Endodermal cell (in vitro differentiated cells): ENCODE data around the gene LRP4. TPM values are rescaled to one million over a fixed set of nuclear protein-coding genes. Genes with fewer than 3 reads are reported as not detected.
"Not testable (repeated sequence)": the region's sequence is repeated elsewhere in the genome, so short reads cannot be mapped to it uniquely, and the experiment has no call there.

ENCODE experiments used
- DNase-seq: peaks from one replicate; pipeline ENCODE4 v3.0.0-alpha.2; 2017
- H3K27ac ChIP-seq: 2 replicates; pipeline ENCODE4 v1.5.1; 2013; ENCODE audit warnings: mild to moderate bottlenecking, low read depth, low read length, moderate library complexity
- H3K27me3 ChIP-seq: 2 replicates; pipeline ENCODE4 v1.6.1; 2013; ENCODE audit warnings: mild to moderate bottlenecking, low read length, moderate library complexity; ENCODE audit not compliant: insufficient read depth, control insufficient read depth, poor library complexity, severe bottlenecking
- H3K36me3 ChIP-seq: 2 replicates; pipeline ENCODE4 v1.7.0; 2013; ENCODE audit warnings: mild to moderate bottlenecking, low read length, moderate library complexity; ENCODE audit not compliant: control insufficient read depth, insufficient read depth
- H3K4me1 ChIP-seq: one replicate; pipeline ENCODE4 v1.7.0; 2013; ENCODE audit warnings: low read length; ENCODE audit not compliant: control insufficient read depth, insufficient read depth
- H3K4me3 ChIP-seq: 2 replicates; pipeline ENCODE4 v1.5.1; 2013; ENCODE audit warnings: mild to moderate bottlenecking, low read length, moderate library complexity
- H3K9ac ChIP-seq: 2 replicates; pipeline ENCODE4 v1.6.1; 2013; ENCODE audit warnings: mild to moderate bottlenecking, low read length, moderate library complexity; ENCODE audit not compliant: poor library complexity, severe bottlenecking; ENCODE audit errors: extremely low read depth
- H3K9me3 ChIP-seq: 2 replicates; pipeline ENCODE4 v1.6.1; 2013; ENCODE audit warnings: mild to moderate bottlenecking, low read length, moderate library complexity; ENCODE audit not compliant: control insufficient read depth
- H3K27ac Mint-ChIP-seq: 2 replicates; pipeline ENCODE4 v1.8.0; 2020; ENCODE audit warnings: mixed read lengths
- H3K27me3 Mint-ChIP-seq: 2 replicates; pipeline ENCODE4 v1.8.0; 2021; ENCODE audit warnings: mild to moderate bottlenecking, mixed read lengths; ENCODE audit not compliant: insufficient read depth
- H3K36me3 Mint-ChIP-seq: 2 replicates; pipeline ENCODE4 v1.8.0; 2020; ENCODE audit warnings: low read depth, mixed read lengths
- H3K4me1 Mint-ChIP-seq: 2 replicates; pipeline ENCODE4 v1.8.0; 2020; ENCODE audit warnings: mixed read lengths
- H3K4me3 Mint-ChIP-seq: 2 replicates; pipeline ENCODE4 v1.8.0; 2020; ENCODE audit warnings: mild to moderate bottlenecking, moderate library complexity, mixed read lengths
- H3K9me3 Mint-ChIP-seq: 2 replicates; pipeline ENCODE4 v1.8.0; 2020; ENCODE audit warnings: mild to moderate bottlenecking, mixed read lengths
- WGBS, 2 experiments: methylation state at CpG; one replicate each; pipeline versions ENCODE4 v1.1.5 to v1.1.7; 2013; ENCODE audit warnings: missing lambda C conversion rate in 2 of 2, mixed read lengths in 1 of 2; ENCODE audit not compliant: insufficient coverage in 1 of 2, insufficient read length in 1 of 2; 5-methylcytosine and 5-hydroxymethylcytosine counted together
- total RNA-seq, 2 donors: library from RNA; stranded (reverse); fragmentation: NEBNext Ultra II Directional in 1 of 2; extraction: Animal tissue kit (Norgen Biotek cat#: 25700) in 1 of 2; gene quantifications; 2 replicates in 1 of 2; 3 replicates in 1 of 2; pipeline ENCODE4 v1.2.1, GENCODE V29; 2021
- TF ChIP-seq, protein P1 (sequence below): fragments of 200-600 bp; sonication (generic); conservative IDR thresholded peaks from 2 replicates; pipeline ENCODE4 v1.5.0; 2021; ENCODE audit warnings: antibody characterized with exemption, mild to moderate bottlenecking

The LRP4 gene
- total RNA-seq, 2 donors from 2014 or later = 12.6 to 13.6 TPM

DNA sequence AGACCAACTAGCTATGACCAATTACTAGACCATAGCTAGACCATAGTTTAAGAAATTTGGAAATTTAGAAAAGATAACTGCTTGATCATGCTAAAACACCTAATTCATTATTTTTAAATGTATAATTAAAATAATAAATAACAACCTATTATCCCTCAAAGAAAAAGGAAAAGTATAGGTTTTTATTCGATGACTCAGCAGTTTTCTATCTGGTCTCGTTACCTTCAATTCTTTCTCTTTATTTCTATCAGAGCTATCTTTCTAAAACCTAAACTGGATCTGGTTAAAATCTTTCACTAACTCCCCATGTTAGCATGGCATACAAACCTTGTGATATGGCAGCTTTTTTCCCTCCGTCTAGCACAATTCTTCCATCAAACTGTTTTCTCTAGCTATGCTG is 45.5 kb upstream of the LRP4 start:
- Mint-ChIP-seq H3K4me3 (no peak overlapping the region), H3K27ac (no peak overlapping the region)

DNA sequence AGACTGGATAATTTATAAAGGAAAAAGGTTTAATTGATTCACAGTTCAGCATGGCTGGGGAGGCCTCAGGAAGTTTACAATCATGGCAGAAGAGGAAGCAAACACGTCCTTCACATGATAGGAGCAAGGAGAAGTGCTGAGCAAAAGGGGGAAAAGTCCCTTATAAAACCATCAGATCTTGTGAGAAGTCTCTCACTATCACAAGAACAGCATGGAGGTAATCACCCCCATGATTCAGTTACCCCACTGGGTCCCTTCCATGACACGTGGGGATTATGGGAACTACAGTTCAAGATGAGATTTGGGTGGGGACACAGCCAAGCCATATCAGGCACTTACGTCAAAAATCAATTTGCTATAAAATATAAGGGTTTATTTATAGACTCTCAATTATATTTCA is 43.5 kb upstream of the LRP4 start:
- H3K27ac Mint-ChIP-seq, H3K4me3 ChIP-seq, H3K27me3 ChIP-seq, H3K4me1 Mint-ChIP-seq, DNase-seq, H3K27me3 Mint-ChIP-seq, H3K4me3 Mint-ChIP-seq, H3K9ac ChIP-seq, H3K27ac ChIP-seq, H3K4me1 ChIP-seq: not testable (repeated sequence)
- Histone ChIP-seq H3K36me3 (peaks cover 16% of the 10 kb centered on the region), H3K9me3 (peaks cover 34% of the 10 kb centered on the region)
- 87% methylated on average over 2 of the region's 3 CpGs; no CpG with 5 or more reads in 1 of the 2 experiments for WGBS, 2 experiments
- Mint-ChIP-seq H3K9me3 (peaks cover 35% of the 10 kb centered on the region), H3K36me3 (peaks cover 64% of the 10 kb centered on the region)

More for the DNA sequence above, 45.5 kb upstream of the LRP4 start:
- Mint-ChIP-seq H3K36me3 (peaks cover 53% of the 10 kb centered on the region), H3K4me1 (no peaks in the 10 kb centered on the region), H3K9me3 (peaks cover 31% of the 10 kb centered on the region), H3K27me3 (no peaks in the 10 kb centered on the region)
- DNase-seq = no peak
- TF ChIP-seq, protein P1, sequence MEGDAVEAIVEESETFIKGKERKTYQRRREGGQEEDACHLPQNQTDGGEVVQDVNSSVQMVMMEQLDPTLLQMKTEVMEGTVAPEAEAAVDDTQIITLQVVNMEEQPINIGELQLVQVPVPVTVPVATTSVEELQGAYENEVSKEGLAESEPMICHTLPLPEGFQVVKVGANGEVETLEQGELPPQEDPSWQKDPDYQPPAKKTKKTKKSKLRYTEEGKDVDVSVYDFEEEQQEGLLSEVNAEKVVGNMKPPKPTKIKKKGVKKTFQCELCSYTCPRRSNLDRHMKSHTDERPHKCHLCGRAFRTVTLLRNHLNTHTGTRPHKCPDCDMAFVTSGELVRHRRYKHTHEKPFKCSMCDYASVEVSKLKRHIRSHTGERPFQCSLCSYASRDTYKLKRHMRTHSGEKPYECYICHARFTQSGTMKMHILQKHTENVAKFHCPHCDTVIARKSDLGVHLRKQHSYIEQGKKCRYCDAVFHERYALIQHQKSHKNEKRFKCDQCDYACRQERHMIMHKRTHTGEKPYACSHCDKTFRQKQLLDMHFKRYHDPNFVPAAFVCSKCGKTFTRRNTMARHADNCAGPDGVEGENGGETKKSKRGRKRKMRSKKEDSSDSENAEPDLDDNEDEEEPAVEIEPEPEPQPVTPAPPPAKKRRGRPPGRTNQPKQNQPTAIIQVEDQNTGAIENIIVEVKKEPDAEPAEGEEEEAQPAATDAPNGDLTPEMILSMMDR = no peak
- no peak overlapping the region for H3K9ac ChIP-seq
- no peaks in the 10 kb centered on the region for H3K4me1 ChIP-seq
- H3K4me3 ChIP-seq = no peak overlapping the region
- peaks cover 11% of the 10 kb centered on the region for H3K36me3 ChIP-seq
- H3K27ac ChIP-seq = no peak overlapping the region
- H3K27me3 ChIP-seq = no peaks in the 10 kb centered on the region
- peaks cover 28% of the 10 kb centered on the region for H3K9me3 ChIP-seq
- 96 to 100% methylated on average over 2 to 3 of the region's 3 CpGs for WGBS, 2 experiments

DNA sequence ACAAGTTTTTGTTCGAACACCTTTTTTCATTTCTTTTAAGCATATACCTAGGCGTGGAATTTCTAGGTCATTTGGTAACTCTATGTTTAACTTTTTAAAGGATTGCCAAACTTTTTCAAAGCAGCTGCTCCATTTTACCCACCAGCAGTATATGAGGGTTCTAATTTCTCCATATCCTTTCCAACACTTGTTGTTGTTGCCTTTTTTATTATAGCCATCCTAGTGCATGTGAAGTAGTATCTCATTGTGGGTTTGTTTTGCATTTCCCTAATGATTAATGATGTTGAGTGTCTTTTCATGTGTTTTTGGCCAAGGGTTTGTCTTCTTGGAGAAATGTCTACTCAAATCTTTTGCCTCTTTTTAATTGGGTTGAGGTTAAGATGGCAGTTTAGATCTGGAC is 42.7 kb upstream of the LRP4 start:
- Mint-ChIP-seq H3K9me3 (peaks cover 35% of the 10 kb centered on the region), H3K27ac (no peak overlapping the region), H3K4me1 (no peaks in the 10 kb centered on the region), H3K4me3 (no peak overlapping the region), H3K36me3 (peaks cover 62% of the 10 kb centered on the region), H3K27me3 (no peaks in the 10 kb centered on the region)
- no peak overlapping the region for H3K4me3 ChIP-seq
- no peak overlapping the region for H3K27ac ChIP-seq
- peaks cover 34% of the 10 kb centered on the region for H3K9me3 ChIP-seq
- peaks cover 17% of the 10 kb centered on the region for H3K36me3 ChIP-seq
- TF ChIP-seq, protein P1 = no peak
- no peaks in the 10 kb centered on the region for H3K27me3 ChIP-seq
- no peaks in the 10 kb centered on the region for H3K4me1 ChIP-seq
- H3K9ac ChIP-seq = no peak overlapping the region
- WGBS, 2 experiments = 97 to 100% methylated on average over 2 of the region's 2 CpGs
- no peak for DNase-seq

DNA sequence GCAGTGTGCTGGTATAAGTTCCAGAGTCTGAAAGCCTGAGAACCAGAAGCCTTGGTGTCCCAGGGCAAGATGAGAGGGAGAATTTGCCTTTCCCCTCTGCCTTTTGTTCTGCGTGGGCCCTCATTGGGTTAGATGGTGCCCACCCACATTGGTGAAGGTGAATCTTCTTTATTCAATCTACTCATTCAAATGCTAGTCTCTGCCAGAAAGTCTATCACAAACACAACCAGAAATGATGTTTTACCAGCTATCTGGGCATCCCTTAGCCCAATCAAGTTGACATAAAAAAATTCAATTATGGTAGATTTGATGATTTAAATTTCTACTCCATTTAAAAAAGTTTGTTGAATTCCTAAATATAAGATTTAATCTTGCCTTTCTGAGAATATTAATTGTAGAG is 40.4 kb upstream of the LRP4 start:
- Mint-ChIP-seq H3K27ac (no peak overlapping the region), H3K27me3 (no peaks in the 10 kb centered on the region), H3K4me3 (no peak overlapping the region), H3K36me3 (peaks cover 52% of the 10 kb centered on the region), H3K9me3 (peaks cover 23% of the 10 kb centered on the region), H3K4me1 (peaks cover 2% of the 10 kb centered on the region)
- H3K9ac ChIP-seq = no peak overlapping the region
- TF ChIP-seq, protein P1 = no peak
- peaks cover 10% of the 10 kb centered on the region for H3K36me3 ChIP-seq
- H3K27ac ChIP-seq = no peak overlapping the region
- 100% methylated on average over 1 of the region's 1 CpG; no CpG with 5 or more reads in 1 of the 2 experiments for WGBS, 2 experiments
- no peaks in the 10 kb centered on the region for H3K27me3 ChIP-seq
- no peak for DNase-seq
- no peaks in the 10 kb centered on the region for H3K4me1 ChIP-seq
- no peak overlapping the region for H3K4me3 ChIP-seq
- H3K9me3 ChIP-seq = peaks cover 23% of the 10 kb centered on the region
